Uterus (tissue), 4 donors: ENCODE results near the gene MRPL42. TPM values are rescaled to one million over a fixed set of nuclear protein-coding genes. Genes with fewer than 3 reads are reported as not detected.

Experiments used
- DNase-seq, 2 donors: peaks; one replicate each; pipeline ENCODE4 v3.0.0-alpha.2; 2019 to 2020
- H3K27ac ChIP-seq, 2 donors: fragments of 200-600 bp; sonication (generic); 1 replicate in 1 of 2; 2 replicates in 1 of 2; pipeline ENCODE4 v1.5.1; 2016 to 2018
- H3K27me3 ChIP-seq, 2 donors: fragments of 200-600 bp; sonication (generic); one replicate each; pipeline ENCODE4 v1.5.1; 2018 to 2019; ENCODE audit warnings: control low read depth in 1 of 2
- H3K36me3 ChIP-seq, 2 donors: fragments of 200-600 bp; sonication (generic); one replicate each; pipeline ENCODE4 v1.5.1; 2019; ENCODE audit warnings: control low read depth in 1 of 2
- H3K4me1 ChIP-seq, 2 donors: fragments of 200-600 bp; sonication (generic); one replicate each; pipeline ENCODE4 v1.5.1; 2018 to 2019; ENCODE audit warnings: control low read depth in 1 of 2
- H3K4me3 ChIP-seq, 2 donors: fragments of 200-600 bp; sonication (generic); 1 replicate in 1 of 2; 2 replicates in 1 of 2; pipeline ENCODE4 v1.5.1; 2018 to 2019; ENCODE audit warnings: mild to moderate bottlenecking in 1 of 2
- H3K9me3 ChIP-seq, 2 donors: fragments of 200-600 bp; sonication (generic); one replicate each; pipeline ENCODE4 v1.5.1; 2019; ENCODE audit warnings: control low read depth in 1 of 2
- POLR2A ChIP-seq, 2 donors: fragments of 450-650 bp; IDR thresholded peaks; one replicate each; pipeline ENCODE4 v1.6.1; 2016; ENCODE audit warnings: antibody characterized with exemption in 2 of 2, mild to moderate bottlenecking in 1 of 2, moderate library complexity in 1 of 2
- intact Hi-C: fragments of 100-400 bp; cut with DNase I; formaldehyde crosslinking; loops from one replicate; pipeline ENCODE4 v1.15.1; 2023; ENCODE audit warnings: low total_unique reads
- total RNA-seq, 4 donors: library from RNA; depleted of rRNA in 3 of 4; stranded (reverse); fragments of >200 nt in 3 of 4; gene quantifications; one replicate each; pipeline versions ENCODE4 v1.1.0 to v1.2.4, GENCODE V29; 2014 to 2023
- TF ChIP-seq, protein P1 (sequence below), 4 experiments: fragments of 200-600 bp in 2 of 4; fragments of 450-650 bp in 2 of 4; sonication (generic) in 2 of 4; IDR thresholded peaks; one replicate each; pipeline ENCODE4 v1.5.1; 2016 to 2019; ENCODE audit warnings: antibody characterized with exemption in 4 of 4, mild to moderate bottlenecking in 2 of 4, moderate library complexity in 1 of 4
- donor health status: DM: yes; HTN: yes; CAD: no.

MRPL42 gene
- 100 to 1,000 TPM in 1 of 4 donors, 10 to 100 TPM in 3; 59.4 to 130 (median 69.8) TPM for total RNA-seq

DNA sequence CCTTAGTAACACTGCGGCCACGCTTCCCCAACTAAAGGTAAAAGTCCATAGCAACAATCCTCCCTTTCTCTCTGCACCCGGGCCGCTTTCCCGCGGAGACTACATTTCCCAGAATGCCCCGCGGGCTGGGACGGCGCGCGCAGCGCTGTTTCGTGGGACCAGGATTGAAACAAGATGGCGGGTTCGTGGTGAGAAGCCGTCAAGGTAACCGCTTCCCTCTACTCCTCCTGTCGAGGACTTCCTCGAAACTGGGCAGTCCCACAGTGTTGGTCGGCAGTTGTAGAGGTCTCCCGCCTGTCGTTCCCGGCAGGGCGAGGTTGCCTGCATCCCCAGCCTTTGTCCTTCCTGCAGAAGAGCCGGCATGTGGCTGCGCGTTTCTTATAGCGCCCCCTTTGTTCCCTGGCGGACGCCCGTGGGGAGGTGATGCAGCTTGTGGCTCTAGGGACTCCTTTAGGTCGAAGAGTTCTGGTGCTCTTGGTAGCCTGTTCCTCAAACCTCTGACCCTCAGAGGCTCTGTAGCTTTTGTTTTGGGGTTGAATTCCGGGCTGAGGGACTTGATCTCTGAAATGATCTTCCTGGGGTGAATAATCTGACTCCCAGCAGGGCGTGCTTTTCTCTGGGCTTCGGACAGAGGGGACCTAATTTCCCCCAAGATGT lies at the start of gene MRPL42:
TSS of gene MRPL42 (plus strand) at position 164 of the 657 bp plus-strand sequence. CDS start 1,772 bp downstream, outside the sequence.
- Histone ChIP-seq H3K4me1 (peaks cover 4 to 8% of the 10 kb centered on the region in 2 donors), H3K36me3 (no peaks in the 10 kb centered on the region), H3K9me3 (no peaks in the 10 kb centered on the region), H3K27ac (peak within 1 kb of the TSS; percentile 89 to 93), H3K4me3 (peak within 1 kb of the TSS; percentile 69 to 77), H3K27me3 (no peaks in the 10 kb centered on the region)
- intact Hi-C loops: no loop called here
- TF ChIP-seq, protein P1, sequence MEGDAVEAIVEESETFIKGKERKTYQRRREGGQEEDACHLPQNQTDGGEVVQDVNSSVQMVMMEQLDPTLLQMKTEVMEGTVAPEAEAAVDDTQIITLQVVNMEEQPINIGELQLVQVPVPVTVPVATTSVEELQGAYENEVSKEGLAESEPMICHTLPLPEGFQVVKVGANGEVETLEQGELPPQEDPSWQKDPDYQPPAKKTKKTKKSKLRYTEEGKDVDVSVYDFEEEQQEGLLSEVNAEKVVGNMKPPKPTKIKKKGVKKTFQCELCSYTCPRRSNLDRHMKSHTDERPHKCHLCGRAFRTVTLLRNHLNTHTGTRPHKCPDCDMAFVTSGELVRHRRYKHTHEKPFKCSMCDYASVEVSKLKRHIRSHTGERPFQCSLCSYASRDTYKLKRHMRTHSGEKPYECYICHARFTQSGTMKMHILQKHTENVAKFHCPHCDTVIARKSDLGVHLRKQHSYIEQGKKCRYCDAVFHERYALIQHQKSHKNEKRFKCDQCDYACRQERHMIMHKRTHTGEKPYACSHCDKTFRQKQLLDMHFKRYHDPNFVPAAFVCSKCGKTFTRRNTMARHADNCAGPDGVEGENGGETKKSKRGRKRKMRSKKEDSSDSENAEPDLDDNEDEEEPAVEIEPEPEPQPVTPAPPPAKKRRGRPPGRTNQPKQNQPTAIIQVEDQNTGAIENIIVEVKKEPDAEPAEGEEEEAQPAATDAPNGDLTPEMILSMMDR (IDR thresholded peaks at IDR 0.05): peak; percentile 65 to 86 (median 78)
- TF ChIP-seq POLR2A (IDR thresholded peaks at IDR 0.05): peak; percentile 27 to 71
- DNase-seq: peak; percentile 84 to 93

DNA sequence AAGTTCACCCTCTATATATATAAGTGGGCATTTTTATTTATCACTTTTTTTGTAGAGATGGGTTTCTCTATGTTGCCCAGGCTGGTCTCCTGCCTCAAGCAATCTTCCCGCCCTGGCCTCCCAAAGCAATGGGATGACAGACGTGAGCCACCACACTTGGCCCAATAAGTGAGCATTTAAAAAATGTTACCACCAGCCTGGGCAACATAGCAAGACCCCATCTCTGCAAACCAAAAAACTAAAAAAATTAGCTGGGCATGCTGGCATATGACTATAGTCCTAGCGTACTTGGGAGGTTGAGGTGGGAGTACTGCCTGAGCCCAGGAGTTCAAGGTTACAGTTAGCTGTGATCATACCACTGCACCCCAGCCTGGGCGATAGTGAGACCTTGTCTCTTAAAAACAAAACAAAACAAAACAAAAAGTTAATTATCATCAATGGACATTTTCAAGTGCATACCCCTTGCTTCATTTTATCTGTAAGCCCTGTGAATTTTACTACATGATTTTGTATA lies 49.3 kb upstream of the MRPL42 start:
- Histone ChIP-seq H3K27me3 (no peaks in the 10 kb centered on the region), H3K36me3 (no peaks in the 10 kb centered on the region), H3K27ac (no peak overlapping the region), H3K9me3 (no peaks in the 10 kb centered on the region), H3K4me3 (no peak overlapping the region), H3K4me1 (peaks cover 0 to 8% of the 10 kb centered on the region in 2 donors)
- no peak for TF ChIP-seq POLR2A (IDR thresholded peaks at IDR 0.05)
- TF ChIP-seq, protein P1 (IDR thresholded peaks at IDR 0.05): no peak
- DNase-seq: no peak
- intact Hi-C loops: no loop called here

DNA sequence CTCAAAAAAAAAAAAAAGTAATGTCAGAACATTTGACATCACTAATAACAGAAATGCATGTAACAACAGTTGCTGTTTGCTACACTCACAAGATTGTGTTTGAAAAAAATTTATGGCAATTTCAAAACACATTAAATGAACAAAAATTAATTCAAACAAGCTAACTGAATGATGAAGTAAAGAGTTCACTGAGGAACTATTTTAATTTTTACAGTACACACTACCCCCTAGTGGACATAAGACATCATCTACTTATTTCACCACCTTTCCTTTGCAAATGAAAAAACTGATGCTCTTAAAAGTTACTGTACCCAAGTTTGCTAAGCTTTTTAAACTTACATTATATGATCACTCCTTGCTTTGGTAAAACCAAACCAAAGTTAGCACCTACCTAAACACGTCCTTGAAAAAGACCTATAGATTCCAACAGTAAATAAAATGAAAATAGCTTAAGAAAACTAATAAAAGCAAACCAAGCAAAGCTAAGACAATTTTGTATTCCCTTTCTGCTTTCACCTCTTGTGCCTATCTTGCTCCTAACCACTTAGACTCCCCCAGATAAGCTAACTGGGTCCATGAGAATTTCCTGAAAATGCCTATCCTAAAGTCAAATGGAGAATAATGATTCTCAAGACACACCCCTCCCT lies 47.8 kb upstream of the MRPL42 start:
- intact Hi-C loops: no loop called here
- Histone ChIP-seq H3K4me1 (peaks cover 0 to 8% of the 10 kb centered on the region in 2 donors), H3K4me3 (no peak overlapping the region), H3K9me3 (no peaks in the 10 kb centered on the region), H3K27me3 (no peaks in the 10 kb centered on the region), H3K27ac (no peak overlapping the region), H3K36me3 (no peaks in the 10 kb centered on the region)
- TF ChIP-seq, protein P1 (IDR thresholded peaks at IDR 0.05): peak; percentile 52 to 63 (median 54)
- no peak for TF ChIP-seq POLR2A (IDR thresholded peaks at IDR 0.05)
- DNase-seq: no peak

DNA sequence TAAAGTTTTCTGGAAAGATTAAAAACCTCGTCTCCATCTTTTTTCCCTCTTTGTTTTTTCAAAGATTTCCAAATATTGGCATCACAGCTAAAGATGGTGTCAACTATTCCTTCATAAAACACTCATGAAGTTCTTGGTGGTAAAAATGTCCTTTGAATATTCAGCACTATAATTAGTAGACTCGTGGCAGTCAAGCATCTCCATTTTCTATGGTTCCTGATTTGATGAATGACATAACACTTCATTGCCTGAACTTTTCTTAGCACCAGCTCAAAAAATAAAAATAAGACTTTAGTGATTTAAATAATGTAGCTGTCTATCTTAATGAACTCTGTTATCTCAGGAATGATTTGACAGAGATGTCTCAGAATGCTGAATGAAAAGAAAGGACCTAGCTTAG lies 45.3 kb upstream of the MRPL42 start:
- Histone ChIP-seq H3K4me3 (no peak overlapping the region), H3K27ac (peak overlapping the region in 1 of 2 donors; percentile 3), H3K36me3 (no peaks in the 10 kb centered on the region), H3K4me1 (no peaks in the 10 kb centered on the region), H3K9me3 (no peaks in the 10 kb centered on the region), H3K27me3 (no peaks in the 10 kb centered on the region)
- intact Hi-C loops: no loop called here
- DNase-seq: no peak
- TF ChIP-seq, protein P1 (IDR thresholded peaks at IDR 0.05): no peak
- TF ChIP-seq POLR2A (IDR thresholded peaks at IDR 0.05): no peak
